Measurements from ENCODE around the gene PPP1R15B. TPM values are rescaled to one million over a fixed set of nuclear protein-coding genes. Genes with fewer than 3 reads are reported as not detected.

The PPP1R15B gene
- total RNA-seq, 4 donors from 2014 or later: 62.3 to 238 (median 124) TPM

- ATAC-seq (ENCODE audit: low FRiP score): peak; percentile 0
- no peak for TF ChIP-seq CTCF (IDR thresholded peaks at IDR 0.05)
- DNase-seq (ENCODE audit: low spot score): no peak
Measured at GRCh38 chr1:204437796-204438570, 26.4 kb upstream of the PPP1R15B start.

GRCh38 chr1:204435872-204436271 is 24.3 kb upstream of the PPP1R15B start:
- TF ChIP-seq CTCF (IDR thresholded peaks at IDR 0.05): no peak
- DNase-seq (ENCODE audit: low spot score) (no peak), ATAC-seq (ENCODE audit: low FRiP score) (peak; percentile 33)

- ATAC-seq (ENCODE audit: low FRiP score): peak; percentile 66
- TF ChIP-seq CTCF (IDR thresholded peaks at IDR 0.05): no peak
- DNase-seq (ENCODE audit: low spot score): no peak
Measured at GRCh38 chr1:204435381-204435831, 23.8 kb upstream of the PPP1R15B start.

GRCh38 chr1:204434116-204434755 is 22.6 kb upstream of the PPP1R15B start:
- no peak for TF ChIP-seq CTCF (IDR thresholded peaks at IDR 0.05)
- no peak for ATAC-seq (ENCODE audit: low FRiP score)

GRCh38 chr1:204432708-204433107 is 21.1 kb upstream of the PPP1R15B start:
- DNase-seq (ENCODE audit: low spot score) (no peak), ATAC-seq (ENCODE audit: low FRiP score) (no peak)
- TF ChIP-seq CTCF (IDR thresholded peaks at IDR 0.05): no peak

More at GRCh38 chr1:204434116-204434755, 22.6 kb upstream of the PPP1R15B start:
- no peak for DNase-seq (ENCODE audit: low spot score)

- ATAC-seq (ENCODE audit: low FRiP score) (peak; percentile 55), DNase-seq (ENCODE audit: low spot score) (peak; percentile 94)
- peak in 2 of 3 donors; percentile 76 to 79 for TF ChIP-seq CTCF (IDR thresholded peaks at IDR 0.05)
Measured at GRCh38 chr1:204431310-204432184, 19.9 kb upstream of the PPP1R15B start.
